GM23338 (cell line): ENCODE results near the gene SLC4A3.

ENCODE experiments used
- CREB1 ChIP-seq: fragments of 250-450 bp; sonication (Bioruptor Pico); IDR thresholded peaks from 2 replicates; pipeline ENCODE4 v1.5.0; 2020; ENCODE audit warnings: low read depth, mild to moderate bottlenecking, moderate library complexity
- ETS1 ChIP-seq: IDR thresholded peaks from 2 replicates; pipeline ENCODE4 v1.6.1; 2016; ENCODE audit warnings: antibody characterized with exemption
- EZH2 ChIP-seq: fragments of 200-600 bp; sonication (generic); IDR thresholded peaks from one replicate; pipeline ENCODE4 v1.8.0; 2017; ENCODE audit warnings: antibody characterized with exemption, mild to moderate bottlenecking, low read depth; ENCODE audit not compliant: unreplicated experiment
- EZH2phosphoT487 ChIP-seq: fragments of 200-600 bp; sonication (generic); IDR thresholded peaks from one replicate; pipeline ENCODE4 v1.8.1; 2018; ENCODE audit warnings: antibody characterized with exemption; ENCODE audit not compliant: unreplicated experiment
- JUNB ChIP-seq: IDR thresholded peaks from one replicate; pipeline ENCODE4 v1.6.1; 2016; ENCODE audit warnings: antibody characterized with exemption; ENCODE audit not compliant: unreplicated experiment
- NANOG ChIP-seq: IDR thresholded peaks from 2 replicates; pipeline ENCODE4 v1.6.1; 2016; ENCODE audit warnings: antibody characterized with exemption, borderline replicate concordance
- POLR2AphosphoS5 ChIP-seq: IDR thresholded peaks from 2 replicates; pipeline ENCODE4 v1.6.1; 2016; ENCODE audit warnings: antibody characterized with exemption, low read depth
- STAT1 ChIP-seq: IDR thresholded peaks from one replicate; pipeline ENCODE4 v1.6.1; 2016; ENCODE audit warnings: antibody characterized with exemption; ENCODE audit not compliant: unreplicated experiment
- ZNF114 ChIP-seq: fragments of 250-450 bp; sonication (Bioruptor Pico); IDR thresholded peaks from 2 replicates; pipeline ENCODE4 v1.5.0; 2020; ENCODE audit warnings: mild to moderate bottlenecking, moderate library complexity
- ZNF331 ChIP-seq: fragments of 250-450 bp; sonication (Bioruptor Pico); IDR thresholded peaks from 2 replicates; pipeline ENCODE4 v1.5.0; 2020; ENCODE audit warnings: low read depth, mild to moderate bottlenecking, moderate library complexity
- TF ChIP-seq, protein P1 (sequence below), 2 experiments: fragments of 200-600 bp in 1 of 2; sonication (generic) in 1 of 2; conservative IDR thresholded peaks; 2 replicates each; pipeline versions ENCODE4 v1.5.1 to v1.6.1; 2016 to 2017; ENCODE audit warnings: antibody characterized with exemption in 2 of 2, low read depth in 2 of 2, mild to moderate bottlenecking in 2 of 2, moderate library complexity in 1 of 2
- TF ChIP-seq, protein P2 (sequence below): IDR thresholded peaks from one replicate; pipeline ENCODE4 v1.6.1; 2018; ENCODE audit warnings: antibody characterized with exemption; ENCODE audit not compliant: unreplicated experiment
- TF ChIP-seq, protein P3 (sequence below): fragments of 250-450 bp; sonication (Bioruptor Pico); IDR thresholded peaks from 2 replicates; pipeline ENCODE4 v1.5.0; 2020; ENCODE audit warnings: mild to moderate bottlenecking, moderate library complexity

GRCh38 chr2:219630770-219631405 is 3.5 kb downstream of the SLC4A3 start:
- TF ChIP-seq, protein P1, sequence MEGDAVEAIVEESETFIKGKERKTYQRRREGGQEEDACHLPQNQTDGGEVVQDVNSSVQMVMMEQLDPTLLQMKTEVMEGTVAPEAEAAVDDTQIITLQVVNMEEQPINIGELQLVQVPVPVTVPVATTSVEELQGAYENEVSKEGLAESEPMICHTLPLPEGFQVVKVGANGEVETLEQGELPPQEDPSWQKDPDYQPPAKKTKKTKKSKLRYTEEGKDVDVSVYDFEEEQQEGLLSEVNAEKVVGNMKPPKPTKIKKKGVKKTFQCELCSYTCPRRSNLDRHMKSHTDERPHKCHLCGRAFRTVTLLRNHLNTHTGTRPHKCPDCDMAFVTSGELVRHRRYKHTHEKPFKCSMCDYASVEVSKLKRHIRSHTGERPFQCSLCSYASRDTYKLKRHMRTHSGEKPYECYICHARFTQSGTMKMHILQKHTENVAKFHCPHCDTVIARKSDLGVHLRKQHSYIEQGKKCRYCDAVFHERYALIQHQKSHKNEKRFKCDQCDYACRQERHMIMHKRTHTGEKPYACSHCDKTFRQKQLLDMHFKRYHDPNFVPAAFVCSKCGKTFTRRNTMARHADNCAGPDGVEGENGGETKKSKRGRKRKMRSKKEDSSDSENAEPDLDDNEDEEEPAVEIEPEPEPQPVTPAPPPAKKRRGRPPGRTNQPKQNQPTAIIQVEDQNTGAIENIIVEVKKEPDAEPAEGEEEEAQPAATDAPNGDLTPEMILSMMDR (conservative IDR thresholded peaks at IDR 0.05; ENCODE audit: low read depth in 2 of 2), result no peak
- TF ChIP-seq POLR2AphosphoS5, result no peak
- no peak for TF ChIP-seq EZH2
- TF ChIP-seq, protein P2, sequence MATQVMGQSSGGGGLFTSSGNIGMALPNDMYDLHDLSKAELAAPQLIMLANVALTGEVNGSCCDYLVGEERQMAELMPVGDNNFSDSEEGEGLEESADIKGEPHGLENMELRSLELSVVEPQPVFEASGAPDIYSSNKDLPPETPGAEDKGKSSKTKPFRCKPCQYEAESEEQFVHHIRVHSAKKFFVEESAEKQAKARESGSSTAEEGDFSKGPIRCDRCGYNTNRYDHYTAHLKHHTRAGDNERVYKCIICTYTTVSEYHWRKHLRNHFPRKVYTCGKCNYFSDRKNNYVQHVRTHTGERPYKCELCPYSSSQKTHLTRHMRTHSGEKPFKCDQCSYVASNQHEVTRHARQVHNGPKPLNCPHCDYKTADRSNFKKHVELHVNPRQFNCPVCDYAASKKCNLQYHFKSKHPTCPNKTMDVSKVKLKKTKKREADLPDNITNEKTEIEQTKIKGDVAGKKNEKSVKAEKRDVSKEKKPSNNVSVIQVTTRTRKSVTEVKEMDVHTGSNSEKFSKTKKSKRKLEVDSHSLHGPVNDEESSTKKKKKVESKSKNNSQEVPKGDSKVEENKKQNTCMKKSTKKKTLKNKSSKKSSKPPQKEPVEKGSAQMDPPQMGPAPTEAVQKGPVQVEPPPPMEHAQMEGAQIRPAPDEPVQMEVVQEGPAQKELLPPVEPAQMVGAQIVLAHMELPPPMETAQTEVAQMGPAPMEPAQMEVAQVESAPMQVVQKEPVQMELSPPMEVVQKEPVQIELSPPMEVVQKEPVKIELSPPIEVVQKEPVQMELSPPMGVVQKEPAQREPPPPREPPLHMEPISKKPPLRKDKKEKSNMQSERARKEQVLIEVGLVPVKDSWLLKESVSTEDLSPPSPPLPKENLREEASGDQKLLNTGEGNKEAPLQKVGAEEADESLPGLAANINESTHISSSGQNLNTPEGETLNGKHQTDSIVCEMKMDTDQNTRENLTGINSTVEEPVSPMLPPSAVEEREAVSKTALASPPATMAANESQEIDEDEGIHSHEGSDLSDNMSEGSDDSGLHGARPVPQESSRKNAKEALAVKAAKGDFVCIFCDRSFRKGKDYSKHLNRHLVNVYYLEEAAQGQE, result no peak
- TF ChIP-seq ZNF331 (CRISPR knock-in tag), result no peak
- TF ChIP-seq NANOG, result no peak
- no peak for TF ChIP-seq EZH2phosphoT487
- no peak for TF ChIP-seq CREB1
- TF ChIP-seq ZNF114 (CRISPR knock-in tag), result no peak
- TF ChIP-seq ETS1, result no peak
- TF ChIP-seq JUNB, result no peak
- TF ChIP-seq, protein P3, sequence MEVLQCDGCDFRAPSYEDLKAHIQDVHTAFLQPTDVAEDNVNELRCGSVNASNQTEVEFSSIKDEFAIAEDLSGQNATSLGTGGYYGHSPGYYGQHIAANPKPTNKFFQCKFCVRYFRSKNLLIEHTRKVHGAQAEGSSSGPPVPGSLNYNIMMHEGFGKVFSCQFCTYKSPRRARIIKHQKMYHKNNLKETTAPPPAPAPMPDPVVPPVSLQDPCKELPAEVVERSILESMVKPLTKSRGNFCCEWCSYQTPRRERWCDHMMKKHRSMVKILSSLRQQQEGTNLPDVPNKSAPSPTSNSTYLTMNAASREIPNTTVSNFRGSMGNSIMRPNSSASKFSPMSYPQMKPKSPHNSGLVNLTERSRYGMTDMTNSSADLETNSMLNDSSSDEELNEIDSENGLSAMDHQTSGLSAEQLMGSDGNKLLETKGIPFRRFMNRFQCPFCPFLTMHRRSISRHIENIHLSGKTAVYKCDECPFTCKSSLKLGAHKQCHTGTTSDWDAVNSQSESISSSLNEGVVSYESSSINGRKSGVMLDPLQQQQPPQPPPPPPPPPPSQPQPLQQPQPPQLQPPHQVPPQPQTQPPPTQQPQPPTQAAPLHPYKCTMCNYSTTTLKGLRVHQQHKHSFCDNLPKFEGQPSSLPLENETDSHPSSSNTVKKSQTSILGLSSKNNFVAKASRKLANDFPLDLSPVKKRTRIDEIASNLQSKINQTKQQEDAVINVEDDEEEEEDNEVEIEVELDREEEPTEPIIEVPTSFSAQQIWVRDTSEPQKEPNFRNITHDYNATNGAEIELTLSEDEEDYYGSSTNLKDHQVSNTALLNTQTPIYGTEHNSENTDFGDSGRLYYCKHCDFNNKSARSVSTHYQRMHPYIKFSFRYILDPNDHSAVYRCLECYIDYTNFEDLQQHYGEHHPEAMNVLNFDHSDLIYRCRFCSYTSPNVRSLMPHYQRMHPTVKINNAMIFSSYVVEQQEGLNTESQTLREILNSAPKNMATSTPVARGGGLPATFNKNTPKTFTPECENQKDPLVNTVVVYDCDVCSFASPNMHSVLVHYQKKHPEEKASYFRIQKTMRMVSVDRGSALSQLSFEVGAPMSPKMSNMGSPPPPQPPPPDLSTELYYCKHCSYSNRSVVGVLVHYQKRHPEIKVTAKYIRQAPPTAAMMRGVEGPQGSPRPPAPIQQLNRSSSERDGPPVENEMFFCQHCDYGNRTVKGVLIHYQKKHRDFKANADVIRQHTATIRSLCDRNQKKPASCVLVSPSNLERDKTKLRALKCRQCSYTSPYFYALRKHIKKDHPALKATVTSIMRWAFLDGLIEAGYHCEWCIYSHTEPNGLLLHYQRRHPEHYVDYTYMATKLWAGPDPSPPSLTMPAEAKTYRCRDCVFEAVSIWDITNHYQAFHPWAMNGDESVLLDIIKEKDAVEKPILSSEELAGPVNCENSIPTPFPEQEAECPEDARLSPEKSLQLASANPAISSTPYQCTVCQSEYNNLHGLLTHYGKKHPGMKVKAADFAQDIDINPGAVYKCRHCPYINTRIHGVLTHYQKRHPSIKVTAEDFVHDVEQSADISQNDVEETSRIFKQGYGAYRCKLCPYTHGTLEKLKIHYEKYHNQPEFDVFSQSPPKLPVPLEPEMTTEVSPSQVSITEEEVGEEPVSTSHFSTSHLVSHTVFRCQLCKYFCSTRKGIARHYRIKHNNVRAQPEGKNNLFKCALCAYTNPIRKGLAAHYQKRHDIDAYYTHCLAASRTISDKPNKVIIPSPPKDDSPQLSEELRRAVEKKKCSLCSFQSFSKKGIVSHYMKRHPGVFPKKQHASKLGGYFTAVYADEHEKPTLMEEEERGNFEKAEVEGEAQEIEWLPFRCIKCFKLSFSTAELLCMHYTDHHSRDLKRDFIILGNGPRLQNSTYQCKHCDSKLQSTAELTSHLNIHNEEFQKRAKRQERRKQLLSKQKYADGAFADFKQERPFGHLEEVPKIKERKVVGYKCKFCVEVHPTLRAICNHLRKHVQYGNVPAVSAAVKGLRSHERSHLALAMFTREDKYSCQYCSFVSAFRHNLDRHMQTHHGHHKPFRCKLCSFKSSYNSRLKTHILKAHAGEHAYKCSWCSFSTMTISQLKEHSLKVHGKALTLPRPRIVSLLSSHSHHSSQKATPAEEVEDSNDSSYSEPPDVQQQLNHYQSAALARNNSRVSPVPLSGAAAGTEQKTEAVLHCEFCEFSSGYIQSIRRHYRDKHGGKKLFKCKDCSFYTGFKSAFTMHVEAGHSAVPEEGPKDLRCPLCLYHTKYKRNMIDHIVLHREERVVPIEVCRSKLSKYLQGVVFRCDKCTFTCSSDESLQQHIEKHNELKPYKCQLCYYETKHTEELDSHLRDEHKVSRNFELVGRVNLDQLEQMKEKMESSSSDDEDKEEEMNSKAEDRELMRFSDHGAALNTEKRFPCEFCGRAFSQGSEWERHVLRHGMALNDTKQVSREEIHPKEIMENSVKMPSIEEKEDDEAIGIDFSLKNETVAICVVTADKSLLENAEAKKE (CRISPR knock-in tag), result no peak
- TF ChIP-seq STAT1, result no peak
